ENCODE results near the gene RHOD. TPM values are rescaled to one million over a fixed set of nuclear protein-coding genes. Genes with fewer than 3 reads are reported as not detected.

RHOD gene
- total RNA-seq, 4 donors from 2014 or later, result 12.4 to 29.7 (median 23.6) TPM

DNA sequence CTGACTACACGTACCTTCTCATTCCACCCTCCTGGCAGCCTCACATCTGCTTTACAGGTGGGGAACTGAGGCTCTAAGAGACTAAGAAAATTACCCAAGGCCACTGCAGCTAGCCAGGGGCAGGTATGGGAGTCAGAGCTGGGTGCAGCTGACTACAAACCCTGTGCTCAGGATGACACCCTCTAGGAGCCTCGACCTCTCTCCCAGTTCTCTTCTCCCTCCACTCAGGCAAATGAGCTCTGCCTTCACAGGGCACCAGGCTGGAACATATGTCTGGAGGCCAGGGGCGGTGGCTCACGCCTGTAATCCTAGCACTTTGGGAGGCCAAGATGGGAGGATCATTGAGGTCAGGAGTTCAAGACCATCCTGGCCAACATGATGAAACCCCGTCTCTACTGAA lies 29.7 kb upstream of the RHOD start:
- Histone ChIP-seq H3K9me3 (no peaks in the 10 kb centered on the region), H3K4me1 (peaks cover 0 to 20% (median 11%) of the 10 kb centered on the region in 3 donors), H3K27me3 (peaks cover 36% of the 10 kb centered on the region), H3K36me3 (no peaks in the 10 kb centered on the region), H3K4me3 (no peak overlapping the region), H3K27ac (no peak overlapping the region)
- TF ChIP-seq POLR2A (IDR thresholded peaks at IDR 0.05) (no peak), EP300 (IDR thresholded peaks at IDR 0.05) (no peak)
- WGBS, 2 donors (ENCODE audit: low coverage in 1 of 2), result 80 to 100% methylated on average over 1 of the region's 5 CpGs
- ATAC-seq, result no peak

DNA sequence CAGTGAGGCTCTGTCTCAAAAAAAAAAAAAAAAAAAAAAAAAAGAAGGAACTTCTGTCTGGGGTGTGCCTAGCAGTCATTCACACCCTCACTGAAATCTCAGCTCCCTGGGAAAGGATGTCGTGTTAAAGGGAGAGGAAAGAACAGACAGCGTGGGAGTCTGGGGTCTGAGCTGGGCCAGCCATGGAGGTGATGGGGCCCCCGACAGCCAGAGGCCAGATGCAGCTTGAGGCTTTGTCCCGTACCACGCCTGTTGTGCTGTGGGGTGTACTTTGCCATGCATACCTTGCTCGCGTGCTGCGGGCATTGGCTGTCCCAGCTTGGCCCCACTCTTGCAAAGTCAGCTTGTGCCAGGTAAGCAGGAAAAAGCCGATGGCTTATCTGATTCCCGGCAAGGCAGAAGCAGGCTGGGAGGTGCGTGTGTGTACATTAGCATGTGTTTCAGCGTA lies 29.1 kb upstream of the RHOD start:
- Histone ChIP-seq H3K36me3 (no peaks in the 10 kb centered on the region), H3K27me3 (peaks cover 30% of the 10 kb centered on the region), H3K4me1 (peaks cover 0 to 15% (median 10%) of the 10 kb centered on the region in 3 donors), H3K9me3 (no peaks in the 10 kb centered on the region), H3K27ac (no peak overlapping the region), H3K4me3 (no peak overlapping the region)
- no peak for TF ChIP-seq EP300 (IDR thresholded peaks at IDR 0.05)
- TF ChIP-seq POLR2AphosphoS5 (IDR thresholded peaks at IDR 0.05), result no peak
- TF ChIP-seq, protein P1, sequence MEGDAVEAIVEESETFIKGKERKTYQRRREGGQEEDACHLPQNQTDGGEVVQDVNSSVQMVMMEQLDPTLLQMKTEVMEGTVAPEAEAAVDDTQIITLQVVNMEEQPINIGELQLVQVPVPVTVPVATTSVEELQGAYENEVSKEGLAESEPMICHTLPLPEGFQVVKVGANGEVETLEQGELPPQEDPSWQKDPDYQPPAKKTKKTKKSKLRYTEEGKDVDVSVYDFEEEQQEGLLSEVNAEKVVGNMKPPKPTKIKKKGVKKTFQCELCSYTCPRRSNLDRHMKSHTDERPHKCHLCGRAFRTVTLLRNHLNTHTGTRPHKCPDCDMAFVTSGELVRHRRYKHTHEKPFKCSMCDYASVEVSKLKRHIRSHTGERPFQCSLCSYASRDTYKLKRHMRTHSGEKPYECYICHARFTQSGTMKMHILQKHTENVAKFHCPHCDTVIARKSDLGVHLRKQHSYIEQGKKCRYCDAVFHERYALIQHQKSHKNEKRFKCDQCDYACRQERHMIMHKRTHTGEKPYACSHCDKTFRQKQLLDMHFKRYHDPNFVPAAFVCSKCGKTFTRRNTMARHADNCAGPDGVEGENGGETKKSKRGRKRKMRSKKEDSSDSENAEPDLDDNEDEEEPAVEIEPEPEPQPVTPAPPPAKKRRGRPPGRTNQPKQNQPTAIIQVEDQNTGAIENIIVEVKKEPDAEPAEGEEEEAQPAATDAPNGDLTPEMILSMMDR (IDR thresholded peaks at IDR 0.05), result no peak
- TF ChIP-seq POLR2A (IDR thresholded peaks at IDR 0.05), result no peak
- ATAC-seq, result no peak
- WGBS, 2 donors (ENCODE audit: low coverage in 1 of 2), result 77 to 94% methylated on average over 3 to 6 of the region's 12 CpGs

DNA sequence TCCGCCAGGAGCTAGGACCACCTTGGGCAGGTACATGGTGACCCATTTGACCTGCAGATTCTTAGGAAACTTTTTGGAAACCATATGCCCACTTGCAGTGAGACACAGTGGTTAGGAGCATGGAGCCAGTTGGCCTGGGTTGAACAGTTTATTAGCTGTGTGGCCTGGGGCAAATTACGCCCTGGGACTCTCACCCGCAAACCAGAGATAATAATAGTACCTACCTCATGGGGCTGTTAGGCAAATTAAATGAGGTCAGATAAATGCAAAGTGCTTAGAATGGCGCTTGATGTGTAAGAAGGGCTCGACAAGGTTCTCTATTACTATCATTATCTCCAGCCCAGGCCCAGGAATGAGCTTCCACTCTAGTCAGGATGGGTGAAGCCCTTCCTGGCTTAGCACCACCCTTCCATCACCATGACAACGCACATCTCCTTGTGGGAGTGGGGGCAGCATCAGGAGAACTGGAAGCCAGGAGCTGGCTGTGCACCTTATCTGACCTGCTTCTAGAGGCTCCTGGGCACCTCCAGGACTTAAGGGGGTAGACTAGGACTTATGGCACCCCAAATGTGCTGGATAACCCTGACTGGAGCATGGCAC lies 28.6 kb upstream of the RHOD start:
- H3K9me3 ChIP-seq, result no peaks in the 10 kb centered on the region
- TF ChIP-seq EP300 (IDR thresholded peaks at IDR 0.05) (no peak), POLR2A (IDR thresholded peaks at IDR 0.05) (no peak), POLR2AphosphoS5 (IDR thresholded peaks at IDR 0.05) (no peak)
- TF ChIP-seq, protein P1 (IDR thresholded peaks at IDR 0.05), result no peak
- H3K27ac ChIP-seq, result no peak overlapping the region
- no peaks in the 10 kb centered on the region for H3K36me3 ChIP-seq
- H3K27me3 ChIP-seq, result peaks cover 25% of the 10 kb centered on the region
- ATAC-seq, result no peak
- no peak overlapping the region for H3K4me3 ChIP-seq
- H3K4me1 ChIP-seq, result peaks cover 0 to 11% (median 5%) of the 10 kb centered on the region in 3 donors
- WGBS, 2 donors (ENCODE audit: low coverage in 1 of 2), result 56 to 81% methylated on average over 2 to 5 of the region's 6 CpGs

DNA sequence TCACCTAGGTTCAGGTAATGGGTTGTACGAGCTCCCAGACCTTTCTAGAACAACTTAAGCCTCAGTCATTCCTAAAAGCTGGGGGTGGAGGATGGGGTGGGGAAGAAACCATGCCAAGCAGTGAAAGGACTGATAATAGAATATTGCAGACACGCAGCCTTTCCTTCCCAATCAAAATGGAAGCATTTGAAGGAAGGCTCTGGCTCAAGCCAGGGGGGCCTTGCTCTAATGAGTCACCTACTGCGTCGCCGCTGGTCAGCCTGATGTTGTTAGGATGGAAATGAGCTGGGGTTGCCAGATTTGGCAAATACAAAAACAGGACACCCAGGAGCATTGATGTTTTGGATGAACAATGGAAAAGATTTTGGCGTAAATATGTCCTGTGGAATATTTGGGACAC lies 27.5 kb upstream of the RHOD start:
- peaks cover 14% of the 10 kb centered on the region for H3K27me3 ChIP-seq
- no peaks in the 10 kb centered on the region for H3K9me3 ChIP-seq
- H3K4me1 ChIP-seq, result peaks cover 0 to 9% (median 0%) of the 10 kb centered on the region in 3 donors
- WGBS, 2 donors (ENCODE audit: low coverage in 1 of 2), result 81 to 91% methylated on average over 6 of the region's 6 CpGs
- H3K27ac ChIP-seq, result no peak overlapping the region
- no peak for ATAC-seq
- TF ChIP-seq POLR2A (IDR thresholded peaks at IDR 0.05) (no peak), EP300 (IDR thresholded peaks at IDR 0.05) (no peak), POLR2AphosphoS5 (IDR thresholded peaks at IDR 0.05) (no peak)
- TF ChIP-seq, protein P1 (IDR thresholded peaks at IDR 0.05), result no peak
- H3K36me3 ChIP-seq, result no peaks in the 10 kb centered on the region
- no peak overlapping the region for H3K4me3 ChIP-seq

DNA sequence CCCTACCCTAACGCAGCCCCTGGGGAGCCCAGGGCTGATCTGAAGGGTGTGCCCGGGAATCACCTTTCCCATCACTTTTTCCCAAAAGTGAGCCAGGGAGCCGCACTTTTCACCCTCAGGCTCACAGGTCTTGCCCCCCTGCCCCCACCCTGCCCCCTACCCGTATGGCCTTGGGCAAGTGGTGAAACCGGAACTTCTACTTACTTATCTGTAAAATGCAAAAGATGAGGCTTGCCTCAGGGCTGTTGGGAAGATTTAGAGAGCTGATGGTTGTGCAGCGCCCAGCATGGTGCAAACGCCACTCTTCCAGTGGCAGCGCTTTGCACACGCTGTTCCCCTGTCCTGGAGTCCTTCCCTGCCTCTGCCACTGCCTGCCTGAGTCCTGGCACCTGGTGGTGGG lies 25.7 kb upstream of the RHOD start:
- WGBS, 2 donors (ENCODE audit: low coverage in 1 of 2), result 77 to 89% methylated on average over 3 to 9 of the region's 9 CpGs
- ATAC-seq, result no peak

More for the DNA sequence above, 25.7 kb upstream of the RHOD start:
- H3K4me3 ChIP-seq, result no peak overlapping the region
- no peak overlapping the region for H3K27ac ChIP-seq
- TF ChIP-seq EP300 (IDR thresholded peaks at IDR 0.05), result no peak
- TF ChIP-seq POLR2A (IDR thresholded peaks at IDR 0.05), result no peak
- peaks cover 0 to 9% (median 0%) of the 10 kb centered on the region in 3 donors for H3K4me1 ChIP-seq
- H3K9me3 ChIP-seq, result no peaks in the 10 kb centered on the region
- H3K27me3 ChIP-seq, result no peaks in the 10 kb centered on the region
- H3K36me3 ChIP-seq, result no peaks in the 10 kb centered on the region
